Middle frontal gyrus (tissue), 1 donor: ENCODE results near the gene CELSR1.

Experiments
- DNase-seq: peaks from one replicate; pipeline ENCODE4 v3.0.0-alpha.2; 2015; ENCODE audit warnings: low spot score; ENCODE audit errors: extremely low spot score

The CELSR1 gene

GRCh38 chr22:46366801-46367706, 170.4 kb downstream of the CELSR1 start:
- DNase-seq = no peak

DNA sequence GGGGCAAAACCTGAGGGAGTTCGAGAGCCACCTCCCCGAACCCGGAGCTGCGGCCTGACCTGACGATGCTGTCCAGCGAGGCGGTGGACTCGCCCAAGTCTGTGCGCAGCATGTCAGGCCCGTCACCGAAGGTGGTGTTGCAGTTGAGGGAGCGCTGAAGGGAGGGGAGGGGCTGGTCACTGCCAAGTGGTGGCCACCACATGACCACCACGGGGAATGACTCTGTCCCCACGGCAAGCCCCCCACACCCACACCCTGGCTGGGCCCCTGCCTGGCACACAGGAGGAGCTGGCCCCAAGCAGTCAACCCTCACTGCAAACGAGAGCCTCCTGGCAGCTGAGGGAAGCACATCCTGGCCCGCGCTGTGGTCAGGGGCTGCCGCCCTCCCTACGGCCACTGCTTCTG, 171.1 kb downstream of the CELSR1 start:
- DNase-seq = no peak

DNA sequence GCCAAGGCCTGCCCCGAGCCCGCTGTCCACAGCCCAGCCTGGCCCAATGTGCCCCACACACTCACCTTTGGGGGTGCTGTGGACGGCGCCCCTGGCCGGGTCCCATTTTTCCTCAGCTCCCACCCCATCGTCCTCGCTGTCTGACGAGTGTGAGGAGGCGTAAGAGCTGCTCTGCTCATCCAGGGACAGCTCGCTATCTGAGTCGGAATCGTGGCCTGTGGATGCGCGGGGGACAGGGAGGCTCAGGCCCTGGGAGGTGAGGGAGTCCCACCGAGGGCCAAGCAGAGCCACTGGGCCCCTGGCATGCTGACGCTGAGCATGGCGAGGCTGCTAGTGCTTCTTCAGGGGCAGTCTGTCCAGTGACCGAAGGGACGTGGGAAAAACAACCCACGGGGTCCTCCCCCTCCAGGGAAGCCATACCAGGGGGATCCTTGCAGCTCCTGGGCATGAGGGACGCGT, 172.2 kb downstream of the CELSR1 start:
- no peak for DNase-seq

DNA sequence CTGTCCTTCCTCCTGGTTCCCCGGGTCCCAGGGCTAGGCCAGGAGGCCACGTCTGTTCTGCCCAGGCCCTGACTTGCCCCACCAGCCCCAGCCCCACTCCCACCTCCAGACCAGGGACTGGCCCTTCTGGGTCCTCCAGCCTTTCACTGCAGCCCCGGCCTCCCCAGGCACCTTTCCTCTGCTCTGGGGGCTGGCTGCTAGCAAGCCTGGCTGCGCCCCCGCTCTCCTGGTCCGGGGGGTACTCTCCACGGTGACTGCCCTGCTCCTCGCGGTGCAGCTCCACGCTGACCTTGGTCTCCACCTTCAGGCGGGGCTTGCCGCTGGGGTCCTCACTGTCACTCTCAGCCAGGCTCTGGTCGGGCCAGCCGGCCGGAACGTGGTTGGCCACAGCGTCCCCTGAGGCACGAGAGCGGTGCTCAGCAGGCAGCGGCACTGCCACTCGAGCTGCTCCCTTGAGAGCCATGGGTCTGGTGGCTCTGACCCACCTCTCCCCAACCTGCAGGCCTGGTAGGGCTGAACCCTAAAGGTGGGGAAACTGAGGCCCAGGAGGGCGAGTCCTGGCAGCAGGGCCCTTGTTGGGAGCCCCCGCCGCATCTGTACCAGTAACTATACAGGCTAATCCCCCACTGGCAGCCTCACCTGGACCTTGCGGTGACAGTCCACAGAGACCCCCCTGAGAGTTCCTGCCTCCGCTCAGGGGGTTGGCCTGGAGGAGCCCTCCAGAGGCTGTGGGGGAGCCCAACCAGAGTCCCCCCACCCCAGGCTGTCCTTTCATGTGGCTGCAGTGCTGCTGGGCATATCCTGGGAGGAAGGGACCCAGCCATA, 172.9 kb downstream of the CELSR1 start:
- no peak for DNase-seq

DNA sequence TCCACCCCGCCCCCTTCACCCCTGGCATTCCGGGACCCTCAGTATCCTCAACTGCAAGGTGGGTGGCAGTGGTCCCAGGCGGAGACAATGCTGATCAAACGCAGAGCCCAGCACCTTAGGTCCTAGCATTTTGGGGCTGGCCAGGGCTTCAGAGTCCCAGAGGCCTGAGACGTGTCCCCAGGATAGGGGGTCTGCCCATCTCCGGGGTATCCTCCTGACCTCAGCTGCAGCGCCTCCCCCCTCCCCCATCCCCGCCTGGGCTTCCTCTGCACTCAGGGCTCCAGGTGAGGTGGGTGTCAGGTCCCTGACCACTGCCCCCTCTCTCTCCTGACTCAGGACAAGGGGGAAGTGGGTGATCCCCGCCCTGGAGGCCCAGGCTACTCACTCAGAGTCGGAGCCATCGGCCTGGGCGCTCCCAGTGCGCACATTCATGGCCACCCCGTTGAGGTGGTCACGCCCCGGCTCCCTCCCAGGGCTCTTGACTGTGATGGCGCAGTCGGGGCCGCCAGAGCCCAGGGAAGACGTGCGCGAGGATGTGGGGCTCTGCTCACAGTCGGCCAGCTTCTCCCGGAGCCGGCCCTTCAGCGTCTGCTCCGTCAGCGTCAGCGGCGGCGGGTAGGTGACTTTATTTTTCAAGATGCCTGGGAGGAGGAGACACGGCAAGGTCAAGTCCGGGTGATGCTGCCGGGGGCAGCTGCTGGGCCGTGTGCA, 173.7 kb downstream of the CELSR1 start:
- no peak for DNase-seq

GRCh38 chr22:46362934-46363515, 174.4 kb downstream of the CELSR1 start:
- DNase-seq = no peak

DNA sequence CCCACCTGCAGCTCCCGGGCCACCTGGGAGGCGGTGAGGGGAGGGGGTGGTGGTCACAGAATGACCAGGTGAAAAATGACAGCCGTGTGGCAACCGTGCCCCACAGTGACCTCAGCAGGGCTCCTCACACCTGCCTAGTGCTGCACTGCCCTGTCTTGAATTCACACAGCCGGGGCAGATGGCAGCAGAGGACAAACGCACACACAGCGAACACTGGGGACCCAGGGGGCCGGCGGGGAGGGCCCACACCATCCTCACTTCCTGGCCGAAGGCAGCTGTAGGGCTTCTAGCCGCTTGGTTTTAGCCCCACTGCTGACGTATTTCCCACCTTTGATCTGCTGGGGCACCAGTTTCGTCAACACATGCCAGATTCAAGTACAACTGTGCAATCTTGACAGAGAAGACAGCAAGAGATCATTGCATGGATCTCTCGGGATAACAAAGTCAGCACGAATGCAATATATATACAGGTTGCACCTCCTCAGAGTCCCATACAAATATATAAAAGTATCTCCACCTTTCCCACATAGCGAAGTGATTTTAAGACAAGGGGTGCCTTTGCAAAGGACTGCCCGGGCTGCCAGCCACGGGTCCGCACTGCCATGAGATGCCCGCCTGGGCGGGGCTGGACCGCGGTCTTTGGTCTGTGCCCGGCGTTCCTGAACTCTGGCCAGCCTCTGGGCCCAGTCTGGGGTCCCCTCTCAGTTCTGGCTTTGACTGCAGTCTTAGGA, 175.1 kb downstream of the CELSR1 start:
- DNase-seq = no peak

- no peak for DNase-seq
Measured at GRCh38 chr22:46361826-46362202, 175.6 kb downstream of the CELSR1 start.

- DNase-seq = no peak
Measured at GRCh38 chr22:46360891-46361290, 176.5 kb downstream of the CELSR1 start.

DNA sequence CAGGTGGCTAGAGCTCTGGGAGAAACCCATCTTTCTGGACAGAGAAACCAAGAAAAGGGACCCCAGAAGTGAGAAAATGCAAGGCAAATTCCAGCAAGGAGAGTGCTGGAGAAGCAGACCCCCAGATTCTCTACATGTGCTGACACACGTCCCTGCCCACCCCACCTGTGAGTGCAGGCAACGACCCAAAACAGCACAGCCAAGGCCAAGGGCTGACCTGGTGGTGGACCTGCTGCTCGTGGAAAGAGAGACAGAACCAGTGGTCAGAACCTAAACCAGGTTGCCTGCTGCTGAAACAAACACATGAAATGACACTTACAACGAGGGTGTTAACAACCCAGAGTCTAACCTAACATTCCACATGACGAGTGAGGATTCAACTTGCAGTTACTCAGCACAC, 177.3 kb downstream of the CELSR1 start:
- no peak for DNase-seq

GRCh38 chr22:46359362-46359761, 178.1 kb downstream of the CELSR1 start:
- DNase-seq = no peak

DNA sequence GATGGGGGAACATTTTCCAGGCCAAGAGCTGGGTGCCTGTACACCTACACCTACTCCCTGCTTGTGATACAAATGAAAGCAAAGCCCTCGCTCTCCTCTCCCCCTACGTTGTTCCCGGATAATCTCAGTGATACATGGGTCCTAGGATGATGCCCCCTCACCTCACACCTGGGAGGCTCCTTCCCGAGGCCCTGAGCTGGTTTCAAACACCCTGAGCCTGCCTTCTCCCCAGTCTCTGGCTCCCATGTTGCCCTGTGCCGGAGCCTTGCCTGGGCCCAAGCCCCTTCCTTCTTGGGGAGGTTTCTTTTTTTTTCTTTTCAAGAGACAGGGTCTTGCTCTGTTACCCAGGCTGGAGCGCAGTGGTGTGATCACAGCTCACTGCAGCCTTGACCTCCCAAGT, 178.7 kb downstream of the CELSR1 start:
- no peak for DNase-seq

GRCh38 chr22:46357711-46358520, 179.5 kb downstream of the CELSR1 start:
- DNase-seq = no peak

DNA sequence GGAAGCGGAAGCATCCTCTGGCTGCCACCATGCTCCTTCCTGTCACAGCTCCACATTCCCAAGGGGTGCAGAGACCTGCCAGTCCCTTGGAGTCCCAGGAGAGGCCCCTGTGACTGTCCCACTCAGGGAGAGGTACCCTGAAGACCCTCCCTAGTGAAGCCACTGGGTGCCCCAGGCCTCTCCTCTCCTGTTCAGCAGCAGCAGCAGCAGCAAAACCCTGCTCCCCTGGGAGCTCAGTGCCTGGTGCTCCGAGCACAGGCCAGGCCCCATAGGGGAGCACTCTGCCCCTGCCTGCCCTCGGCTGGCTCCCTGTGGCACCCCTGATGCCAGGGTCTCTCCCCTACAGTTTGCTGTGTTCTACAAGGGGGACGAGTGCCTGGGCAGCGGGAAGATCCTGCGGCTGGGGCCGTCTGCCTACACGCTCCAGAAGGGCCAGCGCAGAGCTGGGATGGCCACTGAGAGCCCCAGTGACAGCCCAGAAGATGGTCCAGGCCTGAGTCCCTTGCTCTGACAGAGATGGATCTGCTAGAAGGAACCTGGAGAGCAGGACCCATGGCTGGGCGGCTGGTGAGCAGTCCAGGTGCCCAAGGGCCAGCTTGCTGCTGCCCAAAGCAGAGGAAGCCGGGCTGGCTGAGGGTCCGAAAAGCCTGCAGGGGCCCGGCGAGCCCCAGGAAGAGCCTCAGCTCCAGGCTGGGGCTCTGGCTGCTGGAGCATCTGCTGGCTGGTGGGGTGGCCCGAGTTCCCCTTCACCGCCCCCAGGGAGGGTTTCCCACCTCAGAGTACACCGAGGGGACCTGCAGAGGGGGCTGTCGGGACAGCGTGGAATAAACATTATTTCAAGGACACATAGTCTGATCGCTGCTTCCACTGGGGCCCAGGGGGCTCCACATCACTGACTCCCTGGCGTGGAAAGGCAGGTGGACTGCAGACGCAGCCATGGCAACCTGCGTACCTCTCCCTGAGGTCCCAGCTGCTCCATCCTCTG, 180.6 kb downstream of the CELSR1 start:
- DNase-seq = no peak

- DNase-seq = no peak
Measured at GRCh38 chr22:46355996-46356471, 181.4 kb downstream of the CELSR1 start.

DNA sequence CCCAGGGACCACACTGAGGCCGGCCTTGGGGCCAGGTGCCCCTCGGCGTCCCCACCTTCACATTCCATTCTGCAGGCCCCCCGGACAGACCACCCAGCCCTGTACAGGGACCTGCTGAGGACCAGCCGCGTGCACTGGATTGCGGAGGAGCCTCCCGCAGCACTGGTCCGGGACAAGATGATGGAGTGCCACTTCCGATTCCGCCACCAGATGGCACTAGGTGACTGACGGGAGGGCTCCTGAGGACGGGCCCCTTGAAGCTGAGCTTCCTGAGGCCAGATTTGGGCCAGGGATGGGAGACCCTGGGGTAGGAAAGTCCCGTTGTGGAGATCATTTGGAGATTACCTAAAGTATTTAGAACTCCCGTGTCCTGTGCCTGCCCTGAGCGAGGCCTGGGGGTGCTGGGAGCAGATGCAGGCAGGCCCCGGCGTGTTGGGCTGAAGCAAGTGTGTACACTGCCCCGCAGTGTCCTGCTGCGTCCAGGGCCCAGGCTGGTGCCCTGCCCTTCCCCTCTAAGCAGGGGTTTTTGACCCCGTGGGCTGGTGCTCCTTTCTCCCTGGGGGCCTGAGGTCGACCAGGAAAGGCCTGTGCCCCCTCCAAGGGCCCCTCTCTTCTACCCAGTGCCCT, 181.9 kb downstream of the CELSR1 start:
- no peak for DNase-seq

- DNase-seq = no peak
Measured at GRCh38 chr22:46354993-46355305, 182.5 kb downstream of the CELSR1 start.
